Heart left ventricle (tissue), 16 donors: ENCODE measurements around the gene GOLGA3. TPM values are rescaled to one million over a fixed set of nuclear protein-coding genes. Genes with fewer than 3 reads are reported as not detected.
"Not testable (repeated sequence)": the region's sequence is repeated elsewhere in the genome, so short reads cannot be mapped to it uniquely, and the experiment has no call there.

Source experiments
- ATAC-seq, 4 donors: fragments of 200-7000 bp; cut with Tn5 transposase; one replicate each; pipeline ENCODE4 v1.9.1; 2020 to 2022; ENCODE audit warnings: moderate library complexity in 4 of 4, mild to moderate bottlenecking in 3 of 4, moderate number of reproducible peaks in 1 of 4
- DNase-seq, 5 donors: peaks; one replicate each; pipeline ENCODE4 v3.0.0-alpha.2; 2020
- H3K27ac ChIP-seq, 12 donors: fragments of 200-600 bp; sonication (generic) in 4 of 12; one replicate each; pipeline versions ENCODE4 v1.5.0 to v1.8.0; 2016 to 2022; ENCODE audit warnings: mild to moderate bottlenecking in 2 of 12
- H3K27me3 ChIP-seq, 9 donors: fragments of 200-600 bp; sonication (generic) in 2 of 9; one replicate each; pipeline versions ENCODE4 v1.5.1 to v1.8.0; 2016 to 2022; ENCODE audit warnings: mild to moderate bottlenecking in 3 of 9
- H3K36me3 ChIP-seq, 9 donors: fragments of 200-600 bp; sonication (generic) in 2 of 9; one replicate each; pipeline versions ENCODE4 v1.5.0 to v1.8.0; 2018 to 2022; ENCODE audit warnings: mild to moderate bottlenecking in 2 of 9
- H3K4me1 ChIP-seq, 12 donors: fragments of 200-600 bp; sonication (generic) in 4 of 12; one replicate each; pipeline versions ENCODE4 v1.5.0 to v1.8.0; 2016 to 2022; ENCODE audit warnings: mild to moderate bottlenecking in 3 of 12
- H3K4me3 ChIP-seq, 12 donors: fragments of 200-600 bp; sonication (generic) in 4 of 12; one replicate each; pipeline versions ENCODE4 v1.5.0 to v1.8.0; 2017 to 2022; ENCODE audit warnings: mild to moderate bottlenecking in 9 of 12, moderate library complexity in 4 of 12
- H3K9me3 ChIP-seq, 12 donors: fragments of 200-600 bp; sonication (generic) in 4 of 12; one replicate each; pipeline versions ENCODE4 v1.5.0 to v1.8.0; 2016 to 2022; ENCODE audit warnings: mild to moderate bottlenecking in 1 of 12
- POLR2A ChIP-seq, 2 donors: fragments of 450-650 bp; IDR thresholded peaks; one replicate each; pipeline ENCODE4 v1.6.1; 2017; ENCODE audit warnings: antibody characterized with exemption in 2 of 2, mild to moderate bottlenecking in 2 of 2, moderate library complexity in 2 of 2
- WGBS, 4 donors: extraction: QIAGEN DNeasy Blood & Tissue Kit in 2 of 4; methylation state at CpG; one replicate each; pipeline versions ENCODE4 v1.1.5 to v1.1.7; 2013 to 2018; 5-methylcytosine and 5-hydroxymethylcytosine counted together
- intact Hi-C, 10 donors: fragments of 100-400 bp; cut with DNase I; formaldehyde crosslinking; loops; one replicate each; pipeline versions ENCODE4 v1.11.1 to v1.14.2; 2022
- polyA plus RNA-seq, 2 donors: library from polyadenylated mRNA; stranded (reverse); fragments of 200-250 nt; gene quantifications; one replicate each; pipeline ENCODE4 v1.2.3, GENCODE V29; 2013
- total RNA-seq, 9 donors: library from RNA; depleted of rRNA in 2 of 9; stranded (reverse); fragments of >200 nt in 2 of 9; fragmentation: NEBNext Ultra II Directional in 3 of 9; extraction: Animal tissue kit (Norgen Biotek cat#: 25700) in 3 of 9; gene quantifications; one replicate each; pipeline versions ENCODE4 v1.1.0 to v1.2.4, GENCODE V29; 2016 to 2023
- TF ChIP-seq, protein P1 (sequence below), 12 donors: fragments of 200-600 bp; sonication (generic) in 4 of 12; IDR thresholded peaks; one replicate each; pipeline versions ENCODE4 v1.5.0 to v1.8.0; 2018 to 2022; ENCODE audit warnings: antibody characterized with exemption in 12 of 12, mild to moderate bottlenecking in 5 of 12
- donor health status: ischemic (EF 13 %, LVEDD 7.1; RV severe dilation, severe dysfunction).
- donor health status: healthy with polysubstance abuse.
- donor health status: DM: no; HTN: yes; CAD: no.
- donor health status: DM: no; HTN: no; CAD: no.
- donor health status: ischemic (EF 25% LVEDD 6.9; RV normal size, moderate dysfunction).
- donor health status: ischemic (EF 25% LVEDD 5.7; RV mildly dilated, moderate dysfunction).
- donor health status: healthy.
- donor health status: DM: yes; HTN: yes; CAD: no.
- donor health status: ischemic (EF 35%, LVEDD 5.7; RV mildly dilated, moderate dysfunction).
- donor health status: nonischemic (EF 11% LVEDD 7.7; RV severe dilation, severe dysfunction).
- donor health status: DM: yes; HTN: yes; CAD: no.
- donor health status: PGD.
- donor health status: ischemic (EF 29% LVEDD 5.4; RV normal size, mild dysfunction).
- donor health status: nonischemic (EF 23%, LVEDD 6.1; RV moderate dilation, normal function).

The GOLGA3 gene
- total and polyA plus RNA-seq, 11 donors = 12.0 to 46.2 (median 34.3) TPM

DNA sequence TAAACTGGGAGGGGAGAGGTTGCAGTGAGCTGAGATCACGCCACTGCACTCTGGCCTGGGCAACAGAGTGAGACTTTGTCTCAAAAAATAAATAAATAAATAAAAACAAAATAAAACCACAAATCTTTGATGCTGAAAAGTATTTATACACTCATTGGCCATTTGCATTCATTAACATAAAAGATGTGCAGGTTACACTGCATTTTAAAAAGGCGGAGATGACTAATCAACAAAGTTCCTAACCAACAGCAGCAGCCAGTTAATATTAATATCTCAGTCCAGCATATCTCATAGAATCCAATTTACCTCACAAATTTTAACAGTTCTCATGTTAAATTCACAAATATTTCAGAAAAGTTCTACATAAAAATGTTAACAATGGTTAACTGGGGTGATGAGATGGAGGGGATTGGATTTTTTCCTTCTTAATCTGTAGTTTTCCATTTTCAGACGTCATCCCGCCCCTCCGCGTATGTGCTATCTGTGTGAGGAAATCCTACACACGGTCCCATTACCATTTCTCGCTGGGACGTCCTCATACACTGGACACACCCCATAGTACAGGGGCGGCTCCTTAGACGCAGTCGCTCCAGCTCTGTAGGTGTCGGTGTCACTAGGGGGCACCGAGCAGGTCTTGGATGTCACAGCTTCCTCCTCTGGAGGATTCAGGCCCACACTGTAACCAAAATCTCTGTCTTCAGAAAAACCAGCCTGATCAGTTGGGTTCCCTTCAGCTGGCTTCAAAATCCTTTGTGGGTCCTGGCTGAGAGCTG is 74.3 kb downstream of the GOLGA3 start:
- 75 to 83% (median 80%) methylated on average over 14 of the region's 14 CpGs for WGBS, 4 donors
- H3K36me3 ChIP-seq = peaks cover 0 to 91% (median 60%) of the 10 kb centered on the region in 9 donors
- no peaks in the 10 kb centered on the region for H3K9me3 ChIP-seq
- no peak overlapping the region for H3K27ac ChIP-seq
- H3K4me3 ChIP-seq = no peak overlapping the region
- peaks cover 0 to 3% (median 0%) of the 10 kb centered on the region in 12 donors for H3K4me1 ChIP-seq
- H3K27me3 ChIP-seq = no peaks in the 10 kb centered on the region
- no peak for TF ChIP-seq POLR2A (IDR thresholded peaks at IDR 0.05)
- TF ChIP-seq, protein P1, sequence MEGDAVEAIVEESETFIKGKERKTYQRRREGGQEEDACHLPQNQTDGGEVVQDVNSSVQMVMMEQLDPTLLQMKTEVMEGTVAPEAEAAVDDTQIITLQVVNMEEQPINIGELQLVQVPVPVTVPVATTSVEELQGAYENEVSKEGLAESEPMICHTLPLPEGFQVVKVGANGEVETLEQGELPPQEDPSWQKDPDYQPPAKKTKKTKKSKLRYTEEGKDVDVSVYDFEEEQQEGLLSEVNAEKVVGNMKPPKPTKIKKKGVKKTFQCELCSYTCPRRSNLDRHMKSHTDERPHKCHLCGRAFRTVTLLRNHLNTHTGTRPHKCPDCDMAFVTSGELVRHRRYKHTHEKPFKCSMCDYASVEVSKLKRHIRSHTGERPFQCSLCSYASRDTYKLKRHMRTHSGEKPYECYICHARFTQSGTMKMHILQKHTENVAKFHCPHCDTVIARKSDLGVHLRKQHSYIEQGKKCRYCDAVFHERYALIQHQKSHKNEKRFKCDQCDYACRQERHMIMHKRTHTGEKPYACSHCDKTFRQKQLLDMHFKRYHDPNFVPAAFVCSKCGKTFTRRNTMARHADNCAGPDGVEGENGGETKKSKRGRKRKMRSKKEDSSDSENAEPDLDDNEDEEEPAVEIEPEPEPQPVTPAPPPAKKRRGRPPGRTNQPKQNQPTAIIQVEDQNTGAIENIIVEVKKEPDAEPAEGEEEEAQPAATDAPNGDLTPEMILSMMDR (IDR thresholded peaks at IDR 0.05) = no peak
- ATAC-seq (no peak), DNase-seq (no peak)
- intact Hi-C loops = no loop called here

DNA sequence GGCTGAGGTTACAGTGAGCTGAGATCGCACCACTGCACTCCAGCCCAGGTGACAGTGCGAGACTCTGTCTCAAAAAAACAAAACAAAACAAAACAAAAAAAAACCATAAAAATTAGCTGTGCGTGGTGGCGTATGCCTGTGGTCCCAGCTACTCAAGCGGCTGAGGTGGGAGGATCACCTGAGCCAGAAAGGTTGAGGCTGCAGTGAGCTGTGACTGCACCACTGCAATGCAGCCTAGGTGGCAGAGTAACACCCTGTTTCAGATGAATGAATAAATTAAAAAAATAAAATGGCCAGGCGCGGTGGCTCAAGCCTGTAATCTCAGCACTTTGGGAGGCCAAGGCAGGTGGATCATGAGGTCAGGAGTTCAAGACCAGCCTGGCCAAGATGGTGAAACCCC is 75.0 kb downstream of the GOLGA3 start:
- peaks cover 0 to 95% (median 67%) of the 10 kb centered on the region in 9 donors for H3K36me3 ChIP-seq
- H3K4me1 ChIP-seq, H3K9me3 ChIP-seq, intact Hi-C loops, H3K27ac ChIP-seq, DNase-seq, H3K4me3 ChIP-seq, H3K27me3 ChIP-seq, ATAC-seq: not testable (repeated sequence)
- whole genome bisulfite sequencing, 4 donors = 92 to 97% (median 93%) methylated on average over 7 of the region's 7 CpGs

DNA sequence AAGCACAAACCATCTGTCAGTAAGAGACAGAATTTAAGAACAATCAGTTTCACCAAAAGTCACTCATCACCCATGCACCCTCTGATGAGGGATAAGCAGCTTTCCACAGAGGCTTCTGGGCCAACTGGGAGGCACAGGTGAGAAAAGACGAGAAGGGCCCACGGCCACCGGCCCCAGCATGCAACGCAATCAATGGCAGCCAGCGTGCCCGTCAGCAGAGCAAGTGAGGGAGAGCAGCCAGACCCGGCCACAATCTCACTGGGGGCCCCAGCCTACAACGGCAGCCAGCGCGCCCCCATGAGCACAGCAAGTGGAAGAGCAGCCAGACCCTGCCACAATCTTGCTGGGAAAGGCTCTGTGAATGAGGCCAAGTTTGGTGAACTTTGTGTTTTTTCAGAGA is 80.3 kb downstream of the GOLGA3 start:
- WGBS, 4 donors = 85 to 96% (median 88%) methylated on average over 8 to 10 of the region's 10 CpGs
- TF ChIP-seq, protein P1 (IDR thresholded peaks at IDR 0.05) = no peak
- TF ChIP-seq POLR2A (IDR thresholded peaks at IDR 0.05) = no peak
- Histone ChIP-seq H3K4me1 (no peaks in the 10 kb centered on the region), H3K27me3 (no peaks in the 10 kb centered on the region), H3K9me3 (no peaks in the 10 kb centered on the region), H3K27ac (no peak overlapping the region), H3K4me3 (no peak overlapping the region), H3K36me3 (peaks cover 0 to 99% (median 99%) of the 10 kb centered on the region in 9 donors)
- intact Hi-C loops = no loop called here
- peak in 1 of 5 donors; percentile 28 for DNase-seq
- no peak for ATAC-seq

DNA sequence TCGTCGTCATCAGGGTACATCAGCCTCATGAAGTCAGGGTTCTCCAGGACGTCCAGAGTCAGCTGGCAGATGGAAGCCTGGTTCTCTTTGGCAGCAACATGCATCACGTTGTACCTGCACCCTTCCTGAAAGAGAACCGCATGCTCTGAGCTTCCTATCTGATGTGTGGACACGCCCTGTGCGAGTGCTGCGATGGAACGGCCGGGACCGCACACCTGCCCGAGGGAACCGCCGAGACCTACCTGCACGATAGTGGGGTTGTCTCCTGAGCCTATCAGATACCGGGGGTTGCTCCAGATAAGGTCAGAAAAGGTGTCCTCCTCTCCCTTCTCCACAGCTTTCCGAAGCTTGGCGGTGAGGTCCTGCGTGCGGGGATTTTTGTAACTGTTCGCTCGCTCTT is 80.8 kb downstream of the GOLGA3 start:
- no peaks in the 10 kb centered on the region for H3K27me3 ChIP-seq
- H3K27ac ChIP-seq = no peak overlapping the region
- TF ChIP-seq, protein P1 (IDR thresholded peaks at IDR 0.05) = no peak
- TF ChIP-seq POLR2A (IDR thresholded peaks at IDR 0.05) = no peak
- no peaks in the 10 kb centered on the region for H3K4me1 ChIP-seq
- WGBS, 4 donors = 93 to 95% (median 94%) methylated on average over 22 of the region's 22 CpGs
- H3K4me3 ChIP-seq = no peak overlapping the region
- ATAC-seq (no peak), DNase-seq (peak in 1 of 5 donors; percentile 35)
- peaks cover 0 to 99% (median 99%) of the 10 kb centered on the region in 9 donors for H3K36me3 ChIP-seq
- no peaks in the 10 kb centered on the region for H3K9me3 ChIP-seq
- intact Hi-C loops = no loop called here
